Caco-2 (cell line): ENCODE results near the gene C16orf92. TPM values are rescaled to one million over a fixed set of nuclear protein-coding genes. Genes with fewer than 3 reads are reported as not detected.

Source experiments
- BruUV-seq: library from RNA; stranded (reverse); fragments of 400-500 nt; replicated peaks from 2 replicates; lab custom pipeline; 2021; lab: Mats Ljungman, UMichigan
- CTCF ChIA-PET: fragments of 300-600 bp; sonication (Branson Sonifier 250); formaldehyde crosslinking; loops from one replicate; lab custom pipeline; 2022; ENCODE audit warnings: antibody characterized with exemption; lab: Charles Lee
- POLR2A ChIA-PET: fragments of 300-600 bp; sonication (Branson Sonifier 250); formaldehyde crosslinking; loops from one replicate; lab custom pipeline; 2022; ENCODE audit warnings: antibody characterized with exemption; lab: Charles Lee
- DNase-seq, 2 experiments: peaks; one replicate each; pipeline versions ENCODE4 v3.0.0 to v3.0.0-alpha.2; 2020 to 2022
- H3K27me3 ChIP-seq: replicated peaks from 2 replicates; pipeline ENCODE4 v1.6.0; 2011; ENCODE audit warnings: low read length; ENCODE audit not compliant: control insufficient read depth, insufficient read depth
- H3K36me3 ChIP-seq: 2 replicates; pipeline ENCODE4 v1.5.1; 2011; ENCODE audit warnings: low read length; ENCODE audit not compliant: control insufficient read depth, insufficient read depth
- H3K4me1 ChIP-seq: fragments of 250-450 bp; sonication (Bioruptor Pico); 2 replicates; pipeline ENCODE4 v1.5.1; 2020; ENCODE audit warnings: mild to moderate bottlenecking
- H3K4me3 ChIP-seq: 2 replicates; pipeline ENCODE4 v1.5.1; 2011; ENCODE audit warnings: low read depth, mild to moderate bottlenecking, control low read depth, low read length
- H3K9me3 ChIP-seq: fragments of 250-450 bp; sonication (Bioruptor Pico); 2 replicates; pipeline ENCODE4 v1.5.1; 2020; ENCODE audit warnings: mild to moderate bottlenecking, moderate library complexity
- H3K27ac Mint-ChIP-seq: one replicate; pipeline ENCODE4 v1.8.0; 2022; ENCODE audit warnings: mixed read lengths; ENCODE audit not compliant: unreplicated experiment
- H3K27me3 Mint-ChIP-seq: one replicate; pipeline ENCODE4 v1.8.0; 2022; ENCODE audit warnings: mixed read lengths; ENCODE audit not compliant: insufficient read depth, unreplicated experiment
- H3K36me3 Mint-ChIP-seq: one replicate; pipeline ENCODE4 v1.8.0; 2022; ENCODE audit warnings: mild to moderate bottlenecking, mixed read lengths; ENCODE audit not compliant: insufficient read depth, unreplicated experiment
- H3K4me1 Mint-ChIP-seq: one replicate; pipeline ENCODE4 v1.8.0; 2022; ENCODE audit warnings: low read depth, mixed read lengths; ENCODE audit not compliant: unreplicated experiment
- H3K4me3 Mint-ChIP-seq: one replicate; pipeline ENCODE4 v1.8.0; 2022; ENCODE audit warnings: mild to moderate bottlenecking, moderate library complexity, mixed read lengths; ENCODE audit not compliant: unreplicated experiment
- H3K9me3 Mint-ChIP-seq: one replicate; pipeline ENCODE4 v1.8.0; 2022; ENCODE audit warnings: mixed read lengths; ENCODE audit not compliant: unreplicated experiment
- CTCF ChIP-seq, 2 experiments: fragments of 200-600 bp in 1 of 2; IDR thresholded peaks; 1 replicate in 1 of 2; 2 replicates in 1 of 2; pipeline versions ENCODE4 v1.5.1 to v1.8.0; 2011 to 2022; ENCODE audit warnings: antibody characterized with exemption in 1 of 2, control low read depth in 1 of 2, inconsistent platforms in 1 of 2, low read depth in 1 of 2, low read length in 1 of 2, mild to moderate bottlenecking in 1 of 2, moderate library complexity in 1 of 2; ENCODE audit not compliant: insufficient read depth in 1 of 2, severe bottlenecking in 1 of 2, unreplicated experiment in 1 of 2
- intact Hi-C: fragments of 100-400 bp; cut with micrococcal nuclease; formaldehyde crosslinking; loops from one replicate; pipeline ENCODE4 v1.10.0; 2022; ENCODE audit not compliant: unreplicated experiment
- total RNA-seq: library from RNA; stranded (reverse); gene quantifications from 2 replicates; pipeline ENCODE4 v1.2.3, GENCODE V29; 2022

The C16orf92 gene
- total RNA-seq, 1 experiment from 2014 or later = not detected

- ChIA-PET CTCF (interaction anchor here (1.2 kb wide), 1 partner anchor 22 kb away, joined by 4 read pairs; no protein-coding TSS in a partner anchor), POLR2A (interaction anchor here (1.2 to 1.6 kb wide), 2 partner anchors 21 to 69 kb away, joined by 9 to 15 read pairs; partner anchors contain the start of genes KCTD13 and TAOK2)
- no TSS peak for BruUV-seq
- Histone ChIP-seq H3K36me3 (no peaks in the 10 kb centered on the region), H3K9me3 (no peaks in the 10 kb centered on the region), H3K4me1 (peaks cover 11% of the 10 kb centered on the region; the same call in 1 of the 2 replicates), H3K4me3 (peak overlapping the region; percentile 68), H3K27me3 (no peaks in the 10 kb centered on the region)
- Mint-ChIP-seq H3K9me3 (no peaks in the 10 kb centered on the region), H3K36me3 (peaks cover 47% of the 10 kb centered on the region), H3K27ac (peak overlapping the region; percentile 65), H3K4me1 (peaks cover 13% of the 10 kb centered on the region), H3K27me3 (no peaks in the 10 kb centered on the region), H3K4me3 (peak overlapping the region; percentile 99)
- TF ChIP-seq CTCF (IDR thresholded peaks at IDR 0.05; ENCODE audit: insufficient read depth in 1 of 2, low read depth in 1 of 2, low read length in 1 of 2, severe bottlenecking in 1 of 2, unreplicated experiment in 1 of 2) = no peak
- intact Hi-C loops = loop anchor here (1.0 to 10.0 kb wide), 2 partner anchors 32 to 180 kb away; partner anchors contain the start of genes PAGR1, PRRT2 and TMEM219
- DNase-seq = peak in 1 of 2 experiments; percentile 84
Observed at GRCh38 chr16:29994600-29995323, 28.2 kb upstream of the C16orf92 start.

- no peaks in the 10 kb centered on the region for H3K27me3 Mint-ChIP-seq
- TSS peak; percentile 45 for BruUV-seq
- peak; percentile 86 to 87 for DNase-seq
- H3K9me3 Mint-ChIP-seq = no peaks in the 10 kb centered on the region
- peaks cover 11% of the 10 kb centered on the region; the same call in 1 of the 2 replicates for H3K4me1 ChIP-seq
- no peaks in the 10 kb centered on the region for H3K27me3 ChIP-seq
- peaks cover 12% of the 10 kb centered on the region for H3K4me1 Mint-ChIP-seq
- peak within 1 kb of the TSS; percentile 65 for H3K27ac Mint-ChIP-seq
- peaks cover 44% of the 10 kb centered on the region for H3K36me3 Mint-ChIP-seq
- H3K9me3 ChIP-seq = no peaks in the 10 kb centered on the region
- ChIA-PET CTCF (interaction anchor here (1.2 kb wide), 1 partner anchor 22 kb away, joined by 4 read pairs; no protein-coding TSS in a partner anchor), POLR2A (interaction anchor here (1.2 to 1.6 kb wide), 2 partner anchors 22 to 70 kb away, joined by 9 to 15 read pairs; partner anchors contain the start of genes KCTD13 and TAOK2)
- TF ChIP-seq CTCF (IDR thresholded peaks at IDR 0.05; ENCODE audit: insufficient read depth in 1 of 2, low read depth in 1 of 2, low read length in 1 of 2, severe bottlenecking in 1 of 2, unreplicated experiment in 1 of 2) = no peak
- H3K36me3 ChIP-seq = no peaks in the 10 kb centered on the region
- intact Hi-C loops = loop anchor here (1.0 to 10.0 kb wide), 2 partner anchors 33 to 181 kb away; partner anchors contain the start of genes PAGR1, PRRT2 and TMEM219
- peak within 1 kb of the TSS; percentile 99 for H3K4me3 Mint-ChIP-seq
- H3K4me3 ChIP-seq = peak within 1 kb of the TSS; percentile 68
Observed at GRCh38 chr16:29995324-29995910, 27.6 kb upstream of the C16orf92 start, which contains the start of gene HIRIP3. TSS of gene HIRIP3 (minus strand) at chr16:29995617. CDS start at chr16:29995605, 12 bp downstream.
